Measurements from ENCODE around the gene MLLT1.

Gene MLLT1

DNA sequence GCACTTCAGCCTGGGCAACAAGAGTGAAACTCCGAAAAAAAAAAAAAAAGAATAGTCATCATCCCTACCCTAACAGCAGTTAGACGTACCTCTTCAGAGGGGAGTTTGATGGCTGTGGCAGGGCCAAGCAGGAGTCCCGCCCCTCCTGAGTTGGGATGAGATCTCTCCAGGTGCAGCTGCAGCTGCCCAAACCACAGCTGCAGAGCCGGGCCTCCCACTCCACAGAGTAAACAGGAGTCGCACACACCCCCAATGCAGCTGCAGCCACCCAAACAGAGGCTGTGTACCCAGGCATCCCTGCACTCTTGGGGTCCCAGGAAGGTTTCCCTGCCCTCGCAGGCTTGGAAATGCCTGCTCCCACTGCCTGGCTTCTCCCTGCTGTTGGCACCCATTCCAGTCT is 17.4 kb upstream of the MLLT1 start:
- H3K4me2 ChIP-seq (ENCODE audit: low read length) = no peak overlapping the region
- H3K27ac ChIP-seq (ENCODE audit: low read depth, low read length) = no peak overlapping the region
- no peaks in the 10 kb centered on the region for H3F3A ChIP-seq (ENCODE audit: control insufficient read depth, insufficient read depth)
- H3K4me1 ChIP-seq (ENCODE audit: control insufficient read depth, low read length) = no peaks in the 10 kb centered on the region
- H3K36me3 ChIP-seq (ENCODE audit: control insufficient read depth, low read length) = no peaks in the 10 kb centered on the region
- H3K9me2 ChIP-seq (replicated peaks; ENCODE audit: control insufficient read depth, low read length) = no peaks in the 10 kb centered on the region
- H4K20me1 ChIP-seq (ENCODE audit: control insufficient read depth, insufficient read depth, low read depth, low read length) = no peaks in the 10 kb centered on the region
- peaks cover 22% of the 10 kb centered on the region for H3K9me3 ChIP-seq (ENCODE audit: control insufficient read depth, insufficient read depth, low read length)
- no peak overlapping the region for H3K4me3 ChIP-seq (ENCODE audit: low read length)
- no peaks in the 10 kb centered on the region for H3K27me3 ChIP-seq (ENCODE audit: control insufficient read depth, low read length)
- TF ChIP-seq, protein P1, sequence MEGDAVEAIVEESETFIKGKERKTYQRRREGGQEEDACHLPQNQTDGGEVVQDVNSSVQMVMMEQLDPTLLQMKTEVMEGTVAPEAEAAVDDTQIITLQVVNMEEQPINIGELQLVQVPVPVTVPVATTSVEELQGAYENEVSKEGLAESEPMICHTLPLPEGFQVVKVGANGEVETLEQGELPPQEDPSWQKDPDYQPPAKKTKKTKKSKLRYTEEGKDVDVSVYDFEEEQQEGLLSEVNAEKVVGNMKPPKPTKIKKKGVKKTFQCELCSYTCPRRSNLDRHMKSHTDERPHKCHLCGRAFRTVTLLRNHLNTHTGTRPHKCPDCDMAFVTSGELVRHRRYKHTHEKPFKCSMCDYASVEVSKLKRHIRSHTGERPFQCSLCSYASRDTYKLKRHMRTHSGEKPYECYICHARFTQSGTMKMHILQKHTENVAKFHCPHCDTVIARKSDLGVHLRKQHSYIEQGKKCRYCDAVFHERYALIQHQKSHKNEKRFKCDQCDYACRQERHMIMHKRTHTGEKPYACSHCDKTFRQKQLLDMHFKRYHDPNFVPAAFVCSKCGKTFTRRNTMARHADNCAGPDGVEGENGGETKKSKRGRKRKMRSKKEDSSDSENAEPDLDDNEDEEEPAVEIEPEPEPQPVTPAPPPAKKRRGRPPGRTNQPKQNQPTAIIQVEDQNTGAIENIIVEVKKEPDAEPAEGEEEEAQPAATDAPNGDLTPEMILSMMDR (IDR thresholded peaks at IDR 0.05; ENCODE audit: low read depth, low read length, poor library complexity, severe bottlenecking) = no peak
- no peak for TF ChIP-seq EZH2phosphoT487 (IDR thresholded peaks at IDR 0.05; ENCODE audit: borderline replicate concordance, low read length)
- no peaks in the 10 kb centered on the region for H3K79me2 ChIP-seq (ENCODE audit: control insufficient read depth, low read length)

DNA sequence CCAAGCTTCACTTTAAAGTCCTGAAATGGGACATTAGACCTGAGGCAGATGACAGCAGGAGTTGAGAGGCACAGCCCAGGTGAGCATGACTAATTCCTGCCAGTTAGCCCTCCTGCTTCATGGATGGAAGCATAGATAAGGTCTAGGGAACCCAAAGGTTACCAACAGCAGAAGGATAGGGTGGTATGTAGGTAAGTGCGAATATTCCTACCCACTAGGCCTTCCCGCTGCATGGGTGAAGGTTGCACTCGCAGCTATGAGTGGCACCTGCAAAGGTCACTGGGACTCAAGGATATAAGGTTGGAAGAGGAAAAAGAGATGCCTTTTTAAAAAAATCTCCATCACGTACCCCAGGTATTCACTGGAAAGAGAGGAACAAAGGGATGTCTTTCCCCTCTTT is 12.2 kb upstream of the MLLT1 start:
- Histone ChIP-seq H3K27ac (ENCODE audit: low read depth, low read length) (no peak overlapping the region), H4K20me1 (ENCODE audit: control insufficient read depth, insufficient read depth, low read depth, low read length) (no peaks in the 10 kb centered on the region), H3K4me2 (ENCODE audit: low read length) (no peak overlapping the region), H3K36me3 (ENCODE audit: control insufficient read depth, low read length) (no peaks in the 10 kb centered on the region), H3F3A (ENCODE audit: control insufficient read depth, insufficient read depth) (no peaks in the 10 kb centered on the region), H3K9me3 (ENCODE audit: control insufficient read depth, insufficient read depth, low read length) (peaks cover 44% of the 10 kb centered on the region), H3K79me2 (ENCODE audit: control insufficient read depth, low read length) (no peaks in the 10 kb centered on the region), H3K4me1 (ENCODE audit: control insufficient read depth, low read length) (no peaks in the 10 kb centered on the region), H3K27me3 (ENCODE audit: control insufficient read depth, low read length) (no peaks in the 10 kb centered on the region), H3K4me3 (ENCODE audit: low read length) (no peak overlapping the region), H3K9me2 (replicated peaks; ENCODE audit: control insufficient read depth, low read length) (no peaks in the 10 kb centered on the region)
- TF ChIP-seq, protein P1 (IDR thresholded peaks at IDR 0.05; ENCODE audit: low read depth, low read length, poor library complexity, severe bottlenecking) = no peak
- no peak for TF ChIP-seq EZH2phosphoT487 (IDR thresholded peaks at IDR 0.05; ENCODE audit: borderline replicate concordance, low read length)

DNA sequence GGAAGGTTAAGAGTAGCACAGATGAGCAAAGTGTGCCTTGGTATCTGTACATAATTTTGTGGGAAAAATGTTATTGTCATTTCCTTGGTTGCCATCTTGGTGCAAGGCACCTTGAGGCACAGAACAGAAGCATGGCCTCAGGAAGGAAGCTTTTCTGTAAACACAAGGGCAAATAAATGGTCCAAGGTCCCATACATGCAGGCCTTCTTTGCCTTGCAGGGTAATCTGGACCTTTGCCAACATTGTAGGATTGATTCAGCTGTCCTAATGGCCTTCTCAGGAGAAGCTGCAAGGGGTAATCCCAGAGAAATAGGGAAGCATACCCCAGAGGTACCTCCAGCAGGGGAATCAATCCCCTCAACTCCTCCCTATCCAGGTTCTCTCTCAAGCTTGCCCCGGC is 9.0 kb upstream of the MLLT1 start:
- Histone ChIP-seq H3K9me2 (replicated peaks; ENCODE audit: control insufficient read depth, low read length) (no peaks in the 10 kb centered on the region), H3K4me2 (ENCODE audit: low read length) (no peak overlapping the region), H3K4me3 (ENCODE audit: low read length) (no peak overlapping the region), H3K4me1 (ENCODE audit: control insufficient read depth, low read length) (no peaks in the 10 kb centered on the region), H3K79me2 (ENCODE audit: control insufficient read depth, low read length) (no peaks in the 10 kb centered on the region), H3K27ac (ENCODE audit: low read depth, low read length) (no peak overlapping the region), H3K9me3 (ENCODE audit: control insufficient read depth, insufficient read depth, low read length) (peaks cover 50% of the 10 kb centered on the region), H3K27me3 (ENCODE audit: control insufficient read depth, low read length) (no peaks in the 10 kb centered on the region), H3F3A (ENCODE audit: control insufficient read depth, insufficient read depth) (no peaks in the 10 kb centered on the region), H4K20me1 (ENCODE audit: control insufficient read depth, insufficient read depth, low read depth, low read length) (no peaks in the 10 kb centered on the region), H3K36me3 (ENCODE audit: control insufficient read depth, low read length) (no peaks in the 10 kb centered on the region)
- no peak for TF ChIP-seq EZH2phosphoT487 (IDR thresholded peaks at IDR 0.05; ENCODE audit: borderline replicate concordance, low read length)
- TF ChIP-seq, protein P1 (IDR thresholded peaks at IDR 0.05; ENCODE audit: low read depth, low read length, poor library complexity, severe bottlenecking) = no peak
